MCF 10A (cell line): ENCODE results near the gene C10orf88. TPM values are rescaled to one million over a fixed set of nuclear protein-coding genes. Genes with fewer than 3 reads are reported as not detected.

Experiments used
- BruUV-seq: library from RNA; stranded (reverse); fragments of 400-500 nt; replicated peaks from 2 replicates; lab custom pipeline; 2021; lab: Mats Ljungman, UMichigan
- CTCF ChIA-PET: fragments of 300-600 bp; sonication (Branson Sonifier 250); formaldehyde crosslinking; extraction: SDS; loops from one replicate; lab custom pipeline; 2021; ENCODE audit warnings: antibody characterized with exemption, inconsistent platforms; lab: Yijun Ruan, JAX
- POLR2A ChIA-PET: fragments of 300-600, 350-650 bp; sonication (Branson Sonifier 250); formaldehyde crosslinking; extraction: SDS; loops from one replicate; lab custom pipeline; 2020; ENCODE audit warnings: antibody characterized with exemption, inconsistent platforms; lab: Yijun Ruan, JAX
- DNase-seq: peaks from one replicate; pipeline ENCODE4 v3.0.0-alpha.2; 2018; ENCODE audit not compliant: unreplicated experiment
- H3K27ac Mint-ChIP-seq: one replicate; pipeline ENCODE4 v1.8.0; 2022; ENCODE audit warnings: mild to moderate bottlenecking, low read depth, mixed read lengths; ENCODE audit not compliant: unreplicated experiment
- H3K27me3 Mint-ChIP-seq: one replicate; pipeline ENCODE4 v1.8.0; 2022; ENCODE audit warnings: mixed read lengths; ENCODE audit not compliant: insufficient read depth, unreplicated experiment
- H3K36me3 Mint-ChIP-seq: one replicate; pipeline ENCODE4 v1.8.0; 2022; ENCODE audit warnings: mild to moderate bottlenecking, moderate library complexity, mixed read lengths; ENCODE audit not compliant: insufficient read depth, unreplicated experiment
- H3K4me1 Mint-ChIP-seq: one replicate; pipeline ENCODE4 v1.8.0; 2022; ENCODE audit warnings: mixed read lengths; ENCODE audit not compliant: insufficient read depth, unreplicated experiment
- H3K4me3 Mint-ChIP-seq: one replicate; pipeline ENCODE4 v1.8.0; 2022; ENCODE audit warnings: mild to moderate bottlenecking, moderate library complexity, mixed read lengths; ENCODE audit not compliant: unreplicated experiment
- H3K9me3 Mint-ChIP-seq: one replicate; pipeline ENCODE4 v1.8.0; 2022; ENCODE audit warnings: mixed read lengths; ENCODE audit not compliant: unreplicated experiment
- intact Hi-C: fragments of 100-400 bp; cut with micrococcal nuclease; formaldehyde crosslinking; loops from 2 replicates; pipeline ENCODE4 v1.14.1; 2022
- total RNA-seq: library from RNA; stranded (reverse); gene quantifications from 2 replicates; pipeline ENCODE4 v1.2.3, GENCODE V29; 2022
- TF ChIP-seq, protein P1 (sequence below): fragments of 200-600 bp; IDR thresholded peaks from one replicate; pipeline ENCODE4 v1.8.0; 2022; ENCODE audit warnings: antibody characterized with exemption, mild to moderate bottlenecking; ENCODE audit not compliant: unreplicated experiment

C10orf88 gene
- total RNA-seq, 1 experiment from 2014 or later = 13.6 TPM

- BruUV-seq = TSS peak; percentile 69
- DNase-seq = peak; percentile 43
- TF ChIP-seq, protein P1, sequence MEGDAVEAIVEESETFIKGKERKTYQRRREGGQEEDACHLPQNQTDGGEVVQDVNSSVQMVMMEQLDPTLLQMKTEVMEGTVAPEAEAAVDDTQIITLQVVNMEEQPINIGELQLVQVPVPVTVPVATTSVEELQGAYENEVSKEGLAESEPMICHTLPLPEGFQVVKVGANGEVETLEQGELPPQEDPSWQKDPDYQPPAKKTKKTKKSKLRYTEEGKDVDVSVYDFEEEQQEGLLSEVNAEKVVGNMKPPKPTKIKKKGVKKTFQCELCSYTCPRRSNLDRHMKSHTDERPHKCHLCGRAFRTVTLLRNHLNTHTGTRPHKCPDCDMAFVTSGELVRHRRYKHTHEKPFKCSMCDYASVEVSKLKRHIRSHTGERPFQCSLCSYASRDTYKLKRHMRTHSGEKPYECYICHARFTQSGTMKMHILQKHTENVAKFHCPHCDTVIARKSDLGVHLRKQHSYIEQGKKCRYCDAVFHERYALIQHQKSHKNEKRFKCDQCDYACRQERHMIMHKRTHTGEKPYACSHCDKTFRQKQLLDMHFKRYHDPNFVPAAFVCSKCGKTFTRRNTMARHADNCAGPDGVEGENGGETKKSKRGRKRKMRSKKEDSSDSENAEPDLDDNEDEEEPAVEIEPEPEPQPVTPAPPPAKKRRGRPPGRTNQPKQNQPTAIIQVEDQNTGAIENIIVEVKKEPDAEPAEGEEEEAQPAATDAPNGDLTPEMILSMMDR = peak; percentile 41
- no peaks in the 10 kb centered on the region for H3K27me3 Mint-ChIP-seq
- H3K27ac Mint-ChIP-seq = peak overlapping the region; percentile 84
- no peaks in the 10 kb centered on the region for H3K9me3 Mint-ChIP-seq
- H3K4me1 Mint-ChIP-seq = peaks cover 20% of the 10 kb centered on the region
- CTCF ChIA-PET = interaction anchor here (0.9 to 2.9 kb wide), 8 partner anchors 8 to 62 kb away, joined by 3 to 9 read pairs (median 5); partner anchors contain the start of gene IKZF5
- intact Hi-C loops = no loop called here
- H3K4me3 Mint-ChIP-seq = peak overlapping the region; percentile 86
- POLR2A ChIA-PET = interaction anchor here (0.6 to 6.3 kb wide), 12 partner anchors 9 to 578 kb away, joined by 3 to 75 read pairs (median 3); partner anchors contain the start of genes ACADSB and IKZF5
- peaks cover 6% of the 10 kb centered on the region for H3K36me3 Mint-ChIP-seq
Measured at GRCh38 chr10:122981066-122981464, 27.0 kb upstream of the C10orf88 start.

GRCh38 chr10:122980209-122981065 is 26.4 kb upstream of the C10orf88 start, which contains the start of gene PSTK:
Gene PSTK, plus strand, starts transcription at chr10:122980401. Its CDS starts 79 bp downstream, at chr10:122980480.
- DNase-seq = peak; percentile 88
- Mint-ChIP-seq H3K27me3 (no peaks in the 10 kb centered on the region), H3K4me3 (peak within 1 kb of the TSS; percentile 86), H3K9me3 (no peaks in the 10 kb centered on the region), H3K36me3 (no peaks in the 10 kb centered on the region), H3K4me1 (peaks cover 20% of the 10 kb centered on the region), H3K27ac (peak within 1 kb of the TSS; percentile 84)
- TF ChIP-seq, protein P1 = peak; percentile 93
- CTCF ChIA-PET = interaction anchor here (0.6 to 2.9 kb wide), 17 partner anchors 9 to 701 kb away, joined by 3 to 9 read pairs (median 4); partner anchors contain the start of genes IKZF5 and PLEKHA1
- BruUV-seq = TSS peak; percentile 71
- intact Hi-C loops = no loop called here
- POLR2A ChIA-PET = interaction anchor here (0.5 to 6.3 kb wide), 22 partner anchors 9 to 606 kb away, joined by 3 to 75 read pairs (median 3); partner anchors contain the start of genes ACADSB, C10orf88 and IKZF5

DNA sequence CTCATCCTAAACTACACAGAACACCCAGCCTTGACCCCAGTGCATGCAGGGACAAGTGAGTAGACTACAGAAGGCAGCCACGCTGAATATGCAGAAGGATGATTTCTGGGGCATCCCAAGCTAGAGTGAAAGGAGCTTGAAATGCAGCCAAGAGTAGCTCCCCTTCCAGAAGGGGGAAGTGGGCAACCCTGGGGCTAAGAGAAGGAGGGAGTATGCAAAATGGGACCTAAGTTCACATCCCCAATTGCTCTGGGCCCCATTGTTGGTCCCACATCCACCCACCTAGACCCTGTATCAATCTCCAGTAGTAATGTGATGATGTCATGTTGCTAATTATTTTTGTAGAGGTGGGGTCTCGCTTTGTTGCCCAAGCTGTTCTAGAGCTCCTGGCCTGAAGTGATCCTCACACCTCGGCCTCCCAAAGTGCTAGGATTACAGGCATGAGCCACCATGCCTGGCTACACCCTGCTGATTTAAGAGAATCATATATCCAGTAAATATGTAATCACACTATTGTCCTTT is 20.6 kb upstream of the C10orf88 start:
- no TSS peak for BruUV-seq
- intact Hi-C loops = no loop called here
- H3K4me1 Mint-ChIP-seq = no peaks in the 10 kb centered on the region
- no peak overlapping the region for H3K4me3 Mint-ChIP-seq
- ChIA-PET CTCF (no interaction called here), POLR2A (interaction anchor here (0.8 to 1.4 kb wide), 2 partner anchors 12 to 34 kb away, joined by 3 read pairs; partner anchors contain the start of gene IKZF5)
- TF ChIP-seq, protein P1 = no peak
- no peaks in the 10 kb centered on the region for H3K36me3 Mint-ChIP-seq
- no peaks in the 10 kb centered on the region for H3K27me3 Mint-ChIP-seq
- DNase-seq = no peak
- H3K9me3 Mint-ChIP-seq = no peaks in the 10 kb centered on the region
- H3K27ac Mint-ChIP-seq = no peak overlapping the region

DNA sequence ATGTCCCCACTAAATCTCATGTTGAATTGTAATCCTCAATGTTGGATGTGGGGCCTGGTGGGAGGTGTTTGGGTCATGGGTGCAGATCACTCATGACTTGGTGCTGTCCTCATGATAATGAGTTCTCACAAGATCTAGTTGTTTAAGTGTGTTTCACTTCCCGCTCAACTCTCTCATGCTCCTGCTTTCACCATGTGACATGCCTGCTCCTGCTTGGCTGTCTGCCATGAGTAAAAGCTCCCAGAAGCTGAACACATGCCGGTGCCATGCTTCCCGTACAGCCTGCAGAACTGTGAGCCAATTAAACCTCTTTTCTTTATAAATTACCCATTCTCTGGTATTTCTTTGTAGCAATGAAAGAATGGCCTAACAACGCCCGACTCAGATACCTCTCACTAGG is 20.0 kb upstream of the C10orf88 start:
- TF ChIP-seq, protein P1 = no peak
- intact Hi-C loops = no loop called here
- Mint-ChIP-seq H3K36me3 (no peaks in the 10 kb centered on the region), H3K9me3 (no peaks in the 10 kb centered on the region), H3K4me1 (no peaks in the 10 kb centered on the region), H3K27ac (no peak overlapping the region), H3K4me3 (no peak overlapping the region), H3K27me3 (no peaks in the 10 kb centered on the region)
- CTCF ChIA-PET = no interaction called here
- POLR2A ChIA-PET = interaction anchor here (1.4 kb wide), 1 partner anchor 12 kb away, joined by 3 read pairs; no protein-coding TSS in a partner anchor
- DNase-seq = no peak
- BruUV-seq = no TSS peak
